ENCODE results near the gene PRLR. TPM values are rescaled to one million over a fixed set of nuclear protein-coding genes. Genes with fewer than 3 reads are reported as not detected.

The PRLR gene
- total RNA-seq, 1 experiment from 2014 or later: 2.5 TPM

DNA sequence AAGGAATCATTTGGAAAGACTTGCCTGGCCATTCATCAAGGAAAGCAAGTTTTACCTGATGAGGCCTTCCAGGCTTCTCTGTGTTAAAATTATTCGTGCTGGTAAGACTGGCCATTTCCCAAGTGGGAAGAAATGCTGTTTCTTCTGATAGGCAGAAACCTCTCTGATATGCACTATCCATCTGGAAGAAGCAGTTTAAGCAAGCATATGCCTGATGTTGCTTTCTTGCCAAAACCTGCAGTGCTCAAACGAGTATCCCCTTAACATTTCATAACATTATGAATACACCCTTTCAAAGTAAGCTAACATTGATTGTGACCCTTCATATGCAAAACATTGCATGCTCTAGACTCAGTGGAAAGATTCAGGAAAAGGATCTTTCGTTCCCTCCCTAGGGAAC is 36.0 kb upstream of the PRLR start:
- no peaks in the 10 kb centered on the region for H3K4me1 ChIP-seq (ENCODE audit: insufficient read depth, low read length)
- no peaks in the 10 kb centered on the region for H4K20me1 ChIP-seq (ENCODE audit: control insufficient read depth, insufficient read depth, insufficient read length)
- H2AFZ ChIP-seq (ENCODE audit: low read length): no peak overlapping the region
- Mint-ChIP-seq H3K27ac (no peak overlapping the region), H3K4me3 (no peak overlapping the region), H3K4me1 (peaks cover 13 to 20% of the 10 kb centered on the region in 2 experiments), H3K36me3 (ENCODE audit: insufficient read depth in 1 of 3, low read depth in 3 of 3) (peaks cover 3 to 10% (median 5%) of the 10 kb centered on the region in 3 experiments; a peak in 6 of 7 replicates), H3K9me3 (peaks cover 5 to 10% of the 10 kb centered on the region in 2 experiments), H3K27me3 (ENCODE audit: low read depth) (no peaks in the 10 kb centered on the region; the same call in 1 of the 2 replicates)
- no peak overlapping the region for H3K56ac ChIP-seq (ENCODE audit: insufficient read length, low read depth, low read length)
- H2AK5ac ChIP-seq (ENCODE audit: insufficient read length, low read length): no peak overlapping the region
- H2BK12ac ChIP-seq (ENCODE audit: insufficient read length, low read depth, low read length): no peak overlapping the region
- no peak overlapping the region for H2BK15ac ChIP-seq (ENCODE audit: low read depth, low read length)
- no peak for DNase-seq
- no peak overlapping the region for H4K8ac ChIP-seq (replicated peaks; ENCODE audit: insufficient read length, low read depth, low read length)
- H2BK5ac ChIP-seq (ENCODE audit: insufficient read length, low read length): no peak overlapping the region
- H3K23me2 ChIP-seq (ENCODE audit: insufficient read length, low read depth, low read length, poor library complexity, severe bottlenecking): no peaks in the 10 kb centered on the region
- H4K91ac ChIP-seq (ENCODE audit: insufficient read length, low read depth, low read length): no peak overlapping the region
- H3K9me3 ChIP-seq (ENCODE audit: control insufficient read depth, low read depth, low read length): no peaks in the 10 kb centered on the region
- no peak overlapping the region for H3K9ac ChIP-seq (ENCODE audit: extremely low read depth, insufficient read length, low read length)
- TF ChIP-seq, protein P1, sequence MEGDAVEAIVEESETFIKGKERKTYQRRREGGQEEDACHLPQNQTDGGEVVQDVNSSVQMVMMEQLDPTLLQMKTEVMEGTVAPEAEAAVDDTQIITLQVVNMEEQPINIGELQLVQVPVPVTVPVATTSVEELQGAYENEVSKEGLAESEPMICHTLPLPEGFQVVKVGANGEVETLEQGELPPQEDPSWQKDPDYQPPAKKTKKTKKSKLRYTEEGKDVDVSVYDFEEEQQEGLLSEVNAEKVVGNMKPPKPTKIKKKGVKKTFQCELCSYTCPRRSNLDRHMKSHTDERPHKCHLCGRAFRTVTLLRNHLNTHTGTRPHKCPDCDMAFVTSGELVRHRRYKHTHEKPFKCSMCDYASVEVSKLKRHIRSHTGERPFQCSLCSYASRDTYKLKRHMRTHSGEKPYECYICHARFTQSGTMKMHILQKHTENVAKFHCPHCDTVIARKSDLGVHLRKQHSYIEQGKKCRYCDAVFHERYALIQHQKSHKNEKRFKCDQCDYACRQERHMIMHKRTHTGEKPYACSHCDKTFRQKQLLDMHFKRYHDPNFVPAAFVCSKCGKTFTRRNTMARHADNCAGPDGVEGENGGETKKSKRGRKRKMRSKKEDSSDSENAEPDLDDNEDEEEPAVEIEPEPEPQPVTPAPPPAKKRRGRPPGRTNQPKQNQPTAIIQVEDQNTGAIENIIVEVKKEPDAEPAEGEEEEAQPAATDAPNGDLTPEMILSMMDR (conservative IDR thresholded peaks at IDR 0.05): no peak
- H2BK20ac ChIP-seq (ENCODE audit: low read depth, low read length, poor library complexity, severe bottlenecking): no peak overlapping the region
- no CpG with 5 or more reads among the region's 3 CpGs for WGBS (ENCODE audit: extremely low coverage, insufficient read length, low lambda C conversion rate)
- no peak overlapping the region for H3K27ac ChIP-seq (ENCODE audit: insufficient read length, low read depth, low read length)
- no peak overlapping the region for H3K14ac ChIP-seq (ENCODE audit: insufficient read depth, low read length)
- H3K4ac ChIP-seq (ENCODE audit: low read depth, low read length): no peak overlapping the region
- H3K23ac ChIP-seq (ENCODE audit: insufficient read length, low read depth, low read length): no peak overlapping the region
- H3K18ac ChIP-seq (ENCODE audit: insufficient read length, low read depth, low read length): no peak overlapping the region
- H3K4me2 ChIP-seq (ENCODE audit: insufficient read depth, insufficient read length, low read length): no peak overlapping the region
- no peaks in the 10 kb centered on the region for H3K79me2 ChIP-seq (ENCODE audit: insufficient read depth, low read length)
- H2BK120ac ChIP-seq (ENCODE audit: low read depth, low read length, poor library complexity, severe bottlenecking): no peak overlapping the region
- H3K27me3 ChIP-seq (ENCODE audit: insufficient read depth, low read length): no peaks in the 10 kb centered on the region
- H3K79me1 ChIP-seq (ENCODE audit: insufficient read depth, low read depth, low read length, poor library complexity, severe bottlenecking): no peaks in the 10 kb centered on the region
- H3T11ph ChIP-seq (ENCODE audit: low read length): no peak overlapping the region
- no peak overlapping the region for H4K5ac ChIP-seq (ENCODE audit: insufficient read length, low read depth, low read length)
